ENCODE results near the gene ABLIM2. TPM values are rescaled to one million over a fixed set of nuclear protein-coding genes. Genes with fewer than 3 reads are reported as not detected.
A peak's percentile ranks its signal among the peaks of the same experiment; 100 is the strongest.

ABLIM2 gene
- total and polyA plus RNA-seq, 10 of the 15 experiments (the other 5 are each of a cell fraction or from before 2014, with no cell fraction given), result 0.03 to 0.15 (median 0.05) TPM; not detected in 7

DNA sequence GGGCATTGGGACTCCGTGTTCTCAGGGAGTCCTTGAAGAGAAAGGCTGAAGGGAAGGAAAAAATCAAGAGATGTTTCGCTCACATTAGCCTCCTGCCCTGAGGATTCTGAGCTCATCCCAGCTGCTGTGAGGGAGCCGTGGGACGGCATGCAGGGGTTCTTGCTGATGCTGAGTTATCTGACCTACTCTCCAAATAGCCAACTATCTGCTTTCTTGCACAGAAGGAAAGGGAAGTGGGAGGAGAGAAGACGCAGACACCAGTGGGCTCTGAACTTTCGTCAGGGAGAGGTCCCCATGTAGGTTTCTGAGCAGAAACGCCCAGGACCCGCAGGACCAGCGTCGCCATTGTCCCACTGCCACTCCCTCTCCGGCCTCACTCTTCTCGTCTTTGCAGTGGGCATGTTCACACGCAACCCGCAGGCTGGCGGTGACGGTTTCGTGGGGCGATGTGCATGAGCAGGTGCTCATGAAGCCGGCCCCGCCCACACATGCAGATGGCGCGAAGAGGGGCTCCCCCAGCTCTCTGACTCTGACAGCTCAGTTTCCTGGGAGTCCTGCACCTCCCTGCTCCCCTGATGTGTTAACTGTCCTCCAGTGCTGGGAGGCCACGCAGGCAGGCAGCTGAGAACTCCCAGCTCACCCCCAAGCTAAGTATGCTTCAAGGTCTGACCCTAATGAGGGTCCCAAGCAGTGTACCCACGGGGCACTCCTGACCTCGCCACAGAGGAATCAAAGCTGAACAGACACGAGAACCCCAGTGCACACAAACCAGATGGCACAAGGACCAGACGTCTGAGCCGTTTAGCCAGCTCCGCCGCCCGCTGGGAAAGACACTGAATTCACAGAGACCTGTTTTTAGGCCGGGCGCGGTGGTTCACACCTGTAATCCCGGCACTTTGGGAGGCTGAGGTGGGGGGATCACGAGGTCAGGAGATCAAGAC lies 13.6 kb upstream of the ABLIM2 start (continued):
- peak; percentile 62 for TF ChIP-seq SPI1 (IDR thresholded peaks at IDR 0.05; ENCODE audit: borderline replicate concordance, insufficient read depth, low read depth, low read length)
- no peak for TF ChIP-seq RBBP5 (conservative IDR thresholded peaks at IDR 0.05)
- TF ChIP-seq SUPT20H (IDR thresholded peaks at IDR 0.05; ENCODE audit: borderline replicate concordance, control insufficient read depth, low read depth, low read length), result no peak
- no peak for TF ChIP-seq NFXL1 (IDR thresholded peaks at IDR 0.05; ENCODE audit: borderline replicate concordance)
- TF ChIP-seq ZBTB40 (IDR thresholded peaks at IDR 0.05; ENCODE audit: borderline replicate concordance), result no peak
- TF ChIP-seq ESRRA (IDR thresholded peaks at IDR 0.05; ENCODE audit: low read length), result no peak

- DNase-seq (ENCODE audit: low read depth, low spot score), result no peak
- ChIA-PET SMC1A (ENCODE audit: uncharacterized antibody, unreplicated experiment) (no interaction called here), CTCF (interaction anchor here (1.4 to 2.5 kb wide), 2 partner anchors 22 to 231 kb away, joined by 4 to 18 read pairs; no protein-coding TSS in a partner anchor), POLR2A (interaction anchor here (1.5 kb wide), 1 partner anchor 30 kb away, joined by 6 read pairs; no protein-coding TSS in a partner anchor), RAD21 (ENCODE audit: unreplicated experiment) (interaction anchor here (1.6 kb wide), 1 partner anchor 23 kb away, joined by 8 read pairs; no protein-coding TSS in a partner anchor)
- Histone ChIP-seq H3K36me3 (ENCODE audit: control insufficient read depth in 2 of 2, insufficient read depth in 2 of 2, low read length in 1 of 2) (no peaks in the 10 kb centered on the region), H3K79me2 (ENCODE audit: control insufficient read depth, insufficient read depth, low read length) (no peaks in the 10 kb centered on the region), H3K4me1 (ENCODE audit: control insufficient read depth, insufficient read depth, low read length) (peaks cover 21% of the 10 kb centered on the region), H2AFZ (ENCODE audit: control insufficient read depth, low read depth, low read length) (no peak overlapping the region), H3K9me3 (replicated peaks; ENCODE audit: control insufficient read depth, insufficient read depth, low read length) (peaks cover 14% of the 10 kb centered on the region; the same call in 2 of the 3 replicates), H3K9ac (ENCODE audit: control insufficient read depth, insufficient read depth, low read length) (no peak overlapping the region), H4K20me1 (ENCODE audit: control insufficient read depth, insufficient read depth) (no peaks in the 10 kb centered on the region), H3K27me3 (replicated peaks in 1 of 2; ENCODE audit: control insufficient read depth in 2 of 2, insufficient read depth in 2 of 2, low read length in 1 of 2) (no peaks in the 10 kb centered on the region), H3K27ac (ENCODE audit: control insufficient read depth, insufficient read depth) (no peak overlapping the region), H3K4me2 (ENCODE audit: control insufficient read depth, insufficient read depth) (no peak overlapping the region), H3K4me3 (no peak overlapping the region)
- no peak for FAIRE-seq
- 90% methylated on average over 7 of the region's 7 CpGs for WGBS (ENCODE audit: insufficient coverage, insufficient replicate concordance, low lambda C conversion rate, missing lambda C conversion rate)
- in situ Hi-C loops (cut with MboI), result no loop called here
- no peak for ATAC-seq
- intact Hi-C loops (cut with micrococcal nuclease; ENCODE audit: unreplicated experiment), result no loop called here
- no TSS peak for BruUV-seq (replicated peaks)
- TF ChIP-seq CBFB (IDR thresholded peaks at IDR 0.05; ENCODE audit: low read depth) (no peak), MTA2 (IDR thresholded peaks at IDR 0.05; ENCODE audit: low read depth) (no peak), PKNOX1 (IDR thresholded peaks at IDR 0.05) (no peak), EZH2 (IDR thresholded peaks at IDR 0.05; ENCODE audit: borderline replicate concordance, control insufficient read depth, low read depth, low read length) (no peak), NFXL1 (IDR thresholded peaks at IDR 0.05; ENCODE audit: borderline replicate concordance) (no peak), ZNF384 (IDR thresholded peaks at IDR 0.05; ENCODE audit: borderline replicate concordance, low read depth, low read length) (no peak), STAT1 (conservative IDR thresholded peaks at IDR 0.05) (no peak)
These were observed 12.7 kb upstream of the ABLIM2 start for GRCh38 chr4:8171266-8171665.
